Trophoblast cell (in vitro differentiated cells and primary cell): ENCODE results near the gene SEC14L6.

Experiments used
- DNase-seq, 2 donors: peaks; one replicate each; pipeline ENCODE4 v3.0.0-alpha.2; 2016
- H2AFZ ChIP-seq: 2 replicates; pipeline ENCODE4 v1.6.1; 2013; ENCODE audit warnings: low read length, moderate library complexity, mild to moderate bottlenecking; ENCODE audit not compliant: insufficient read depth, poor library complexity
- H2AK5ac ChIP-seq: 2 replicates; pipeline ENCODE4 v1.6.1; 2013; ENCODE audit warnings: mild to moderate bottlenecking, low read length
- H2BK120ac ChIP-seq: 2 replicates; pipeline ENCODE4 v1.6.1; 2013; ENCODE audit warnings: low read length, mild to moderate bottlenecking, moderate library complexity; ENCODE audit not compliant: insufficient read depth, poor library complexity
- H2BK12ac ChIP-seq: 2 replicates; pipeline ENCODE4 v1.6.1; 2013; ENCODE audit warnings: mild to moderate bottlenecking, low read length, moderate library complexity
- H2BK5ac ChIP-seq: 2 replicates; pipeline ENCODE4 v1.6.1; 2013; ENCODE audit warnings: low read length, low read depth, moderate library complexity, mild to moderate bottlenecking; ENCODE audit not compliant: poor library complexity
- H3K14ac ChIP-seq: 2 replicates; pipeline ENCODE4 v1.6.1; 2013; ENCODE audit warnings: mild to moderate bottlenecking, low read length
- H3K18ac ChIP-seq: 2 replicates; pipeline ENCODE4 v1.6.1; 2013; ENCODE audit warnings: mild to moderate bottlenecking, low read length
- H3K23ac ChIP-seq: 2 replicates; pipeline ENCODE4 v1.6.1; 2013; ENCODE audit warnings: low read length
- H3K27ac ChIP-seq: 2 replicates; pipeline ENCODE4 v1.5.1; 2013; ENCODE audit warnings: low read depth, mild to moderate bottlenecking, inconsistent platforms, low read length, moderate library complexity
- H3K27me3 ChIP-seq: 2 replicates; pipeline ENCODE4 v1.6.1; 2013; ENCODE audit warnings: inconsistent platforms, mild to moderate bottlenecking, low read length, moderate library complexity; ENCODE audit not compliant: insufficient read depth
- H3K36me3 ChIP-seq, 2 experiments: 1 replicate in 1 of 2; 2 replicates in 1 of 2; pipeline ENCODE4 v1.6.1; 2013; ENCODE audit warnings: low read length in 2 of 2, mild to moderate bottlenecking in 2 of 2, moderate library complexity in 1 of 2; ENCODE audit not compliant: insufficient read depth in 2 of 2, control insufficient read depth in 1 of 2
- H3K4ac ChIP-seq: 2 replicates; pipeline ENCODE4 v1.6.1; 2013; ENCODE audit warnings: low read depth, mild to moderate bottlenecking, low read length, moderate library complexity
- H3K4me1 ChIP-seq, 2 experiments: 1 replicate in 1 of 2; 2 replicates in 1 of 2; pipeline ENCODE4 v1.6.1; 2013; ENCODE audit warnings: low read length in 2 of 2, mild to moderate bottlenecking in 2 of 2, moderate library complexity in 1 of 2; ENCODE audit not compliant: insufficient read depth in 2 of 2, control insufficient read depth in 1 of 2
- H3K4me2 ChIP-seq: 2 replicates; pipeline ENCODE4 v1.6.1; 2013; ENCODE audit warnings: inconsistent platforms, mild to moderate bottlenecking, low read length, moderate library complexity
- H3K4me3 ChIP-seq: 2 replicates; pipeline ENCODE4 v1.5.1; 2013; ENCODE audit warnings: mild to moderate bottlenecking, low read depth, low read length, inconsistent platforms
- H3K79me1 ChIP-seq: one replicate; pipeline ENCODE4 v1.6.1; 2013; ENCODE audit warnings: low read length
- H3K79me2 ChIP-seq: 2 replicates; pipeline ENCODE4 v1.6.1; 2013; ENCODE audit warnings: low read length, mild to moderate bottlenecking; ENCODE audit not compliant: control insufficient read depth, insufficient read depth, poor library complexity
- H3K9ac ChIP-seq: 2 replicates; pipeline ENCODE4 v1.6.1; 2013; ENCODE audit warnings: mild to moderate bottlenecking, low read length
- H3K9me3 ChIP-seq: 2 replicates; pipeline ENCODE4 v1.6.1; 2013; ENCODE audit warnings: low read depth, mild to moderate bottlenecking, control low read depth, inconsistent platforms, low read length; ENCODE audit not compliant: insufficient read depth
- H4K12ac ChIP-seq: 2 replicates; pipeline ENCODE4 v1.6.1; 2013; ENCODE audit warnings: low read depth, mild to moderate bottlenecking, low read length, moderate library complexity
- H4K8ac ChIP-seq: 2 replicates; pipeline ENCODE4 v1.6.1; 2013; ENCODE audit warnings: low read depth, mild to moderate bottlenecking, low read length, moderate library complexity
- H4K91ac ChIP-seq: one replicate; pipeline ENCODE4 v1.6.1; 2013; ENCODE audit warnings: low read depth, mild to moderate bottlenecking, low read length, moderate library complexity
- WGBS: extraction: QIAGEN DNeasy Blood & Tissue Kit; methylation state at CpG from one replicate; pipeline ENCODE4 v1.1.7; 2013; ENCODE audit warnings: missing lambda C conversion rate; ENCODE audit not compliant: insufficient read length, insufficient coverage; ENCODE audit errors: extremely low coverage; 5-methylcytosine and 5-hydroxymethylcytosine counted together

Gene SEC14L6

GRCh38 chr22:30503551-30503950 lies 43.0 kb downstream of the SEC14L6 start:
- peaks cover 5 to 7% of the 10 kb centered on the region in 2 experiments for H3K4me1 ChIP-seq
- H3K18ac ChIP-seq, result no peak overlapping the region
- H2AK5ac ChIP-seq, result no peak overlapping the region
- no peaks in the 10 kb centered on the region for H3K36me3 ChIP-seq
- no peak overlapping the region for H4K91ac ChIP-seq
- no peak overlapping the region for H3K14ac ChIP-seq
- no peak overlapping the region for H2BK120ac ChIP-seq
- H3K9ac ChIP-seq, result no peak overlapping the region
- H3K79me2 ChIP-seq, result no peaks in the 10 kb centered on the region
- DNase-seq, result no peak
- no CpG with 5 or more reads among the region's 12 CpGs for WGBS
- no peak overlapping the region for H3K23ac ChIP-seq
- no peak overlapping the region for H3K4me3 ChIP-seq
- no peak overlapping the region for H2AFZ ChIP-seq
- H4K12ac ChIP-seq, result no peak overlapping the region
- H2BK12ac ChIP-seq, result no peak overlapping the region
- H3K27ac ChIP-seq, result no peak overlapping the region
- H2BK5ac ChIP-seq, result no peak overlapping the region
- no peak overlapping the region for H3K4ac ChIP-seq
- no peaks in the 10 kb centered on the region for H3K27me3 ChIP-seq
- H4K8ac ChIP-seq, result no peak overlapping the region
- H3K9me3 ChIP-seq, result no peaks in the 10 kb centered on the region
- no peaks in the 10 kb centered on the region for H3K79me1 ChIP-seq
- no peak overlapping the region for H3K4me2 ChIP-seq

GRCh38 chr22:30502911-30503310 lies 43.6 kb downstream of the SEC14L6 start:
- Histone ChIP-seq H3K9ac (no peak overlapping the region), H2BK5ac (no peak overlapping the region), H2AFZ (no peak overlapping the region), H3K14ac (no peak overlapping the region), H2AK5ac (no peak overlapping the region), H3K27me3 (no peaks in the 10 kb centered on the region), H3K79me2 (no peaks in the 10 kb centered on the region), H3K4me3 (no peak overlapping the region), H3K79me1 (no peaks in the 10 kb centered on the region), H2BK120ac (no peak overlapping the region), H4K8ac (no peak overlapping the region), H3K4ac (no peak overlapping the region), H3K9me3 (no peaks in the 10 kb centered on the region), H3K36me3 (no peaks in the 10 kb centered on the region), H3K18ac (no peak overlapping the region), H4K12ac (no peak overlapping the region), H2BK12ac (no peak overlapping the region), H3K27ac (no peak overlapping the region), H4K91ac (no peak overlapping the region), H3K4me2 (no peak overlapping the region), H3K23ac (no peak overlapping the region), H3K4me1 (peaks cover 5 to 7% of the 10 kb centered on the region in 2 experiments)
- no CpG with 5 or more reads among the region's 3 CpGs for WGBS
- no peak for DNase-seq

- Histone ChIP-seq H4K91ac (no peak overlapping the region), H2BK120ac (no peak overlapping the region), H2AFZ (no peak overlapping the region), H3K36me3 (no peaks in the 10 kb centered on the region), H3K18ac (no peak overlapping the region), H3K4ac (no peak overlapping the region), H3K79me1 (no peaks in the 10 kb centered on the region), H4K8ac (no peak overlapping the region), H2BK5ac (no peak overlapping the region), H3K9me3 (no peaks in the 10 kb centered on the region), H3K27me3 (no peaks in the 10 kb centered on the region), H3K23ac (no peak overlapping the region), H2BK12ac (no peak overlapping the region), H3K9ac (no peak overlapping the region), H3K4me3 (no peak overlapping the region), H3K79me2 (no peaks in the 10 kb centered on the region), H4K12ac (no peak overlapping the region), H3K14ac (no peak overlapping the region), H3K4me1 (peaks cover 5 to 7% of the 10 kb centered on the region in 2 experiments), H3K27ac (no peak overlapping the region), H3K4me2 (no peak overlapping the region), H2AK5ac (no peak overlapping the region)
- WGBS, result no CpG with 5 or more reads among the region's 4 CpGs
- no peak for DNase-seq
These were observed 44.4 kb downstream of the SEC14L6 start for GRCh38 chr22:30502153-30502552.

GRCh38 chr22:30500628-30501027 lies 45.9 kb downstream of the SEC14L6 start:
- H3K14ac ChIP-seq, result no peak overlapping the region
- H3K79me2 ChIP-seq, result no peaks in the 10 kb centered on the region
- no peak overlapping the region for H4K8ac ChIP-seq
- H3K36me3 ChIP-seq, result no peaks in the 10 kb centered on the region
- no peak overlapping the region for H4K12ac ChIP-seq
- no peak overlapping the region for H3K4me2 ChIP-seq
- no peak for DNase-seq
- H4K91ac ChIP-seq, result no peak overlapping the region
- no peak overlapping the region for H3K4me3 ChIP-seq
- H3K18ac ChIP-seq, result no peak overlapping the region
- no peak overlapping the region for H3K4ac ChIP-seq
- H2BK12ac ChIP-seq, result no peak overlapping the region
- no peak overlapping the region for H3K23ac ChIP-seq
- no peaks in the 10 kb centered on the region for H3K79me1 ChIP-seq
- no peak overlapping the region for H3K27ac ChIP-seq
- H3K4me1 ChIP-seq, result peaks cover 5 to 6% of the 10 kb centered on the region in 2 experiments
- H2AFZ ChIP-seq, result no peak overlapping the region
- WGBS, result no CpG with 5 or more reads among the region's 6 CpGs
- no peak overlapping the region for H2BK5ac ChIP-seq
- H2AK5ac ChIP-seq, result no peak overlapping the region
- no peaks in the 10 kb centered on the region for H3K9me3 ChIP-seq
- no peak overlapping the region for H3K9ac ChIP-seq
- H2BK120ac ChIP-seq, result no peak overlapping the region
- H3K27me3 ChIP-seq, result no peaks in the 10 kb centered on the region
